ENCODE measurements around the gene TAS2R60.
"Not testable (repeated sequence)": the region's sequence is repeated elsewhere in the genome, so short reads cannot be mapped to it uniquely, and the experiment has no call there.

TAS2R60 gene

GRCh38 chr7:143477501-143478150 is 34.4 kb downstream of the TAS2R60 start, which contains the start of gene TAS2R41:
Gene TAS2R41, plus strand, starts transcription at chr7:143477873. Its CDS starts 0 bp downstream, at chr7:143477873.
- no peak for DNase-seq (ENCODE audit: low read depth in 2 of 2)

GRCh38 chr7:143479055-143479766 is 36.0 kb downstream of the TAS2R60 start:
- DNase-seq (ENCODE audit: low read depth in 2 of 2) = no peak

GRCh38 chr7:143480501-143480900 is 37.2 kb downstream of the TAS2R60 start:
- DNase-seq (ENCODE audit: low read depth in 2 of 2) = no peak

- DNase-seq (ENCODE audit: low read depth in 2 of 2) = no peak
Measured at GRCh38 chr7:143484119-143484518, 40.9 kb downstream of the TAS2R60 start.

GRCh38 chr7:143485094-143485493 is 41.8 kb downstream of the TAS2R60 start:
- no peak for DNase-seq (ENCODE audit: low read depth in 2 of 2)

- DNase-seq (ENCODE audit: low read depth in 2 of 2) = no peak
Measured at GRCh38 chr7:143485500-143485899, 42.2 kb downstream of the TAS2R60 start.

GRCh38 chr7:143486266-143486665 is 43.0 kb downstream of the TAS2R60 start:
- DNase-seq (ENCODE audit: low read depth in 2 of 2) = not testable (repeated sequence)

GRCh38 chr7:143487061-143487460 is 43.8 kb downstream of the TAS2R60 start:
- DNase-seq (ENCODE audit: low read depth in 2 of 2) = no peak

- DNase-seq (ENCODE audit: low read depth in 2 of 2) = no peak
Measured at GRCh38 chr7:143487566-143487965, 44.3 kb downstream of the TAS2R60 start.

GRCh38 chr7:143490717-143491306 is 47.6 kb downstream of the TAS2R60 start:
- no peak for DNase-seq (ENCODE audit: low read depth in 2 of 2)

- DNase-seq (ENCODE audit: low read depth in 2 of 2) = no peak
Measured at GRCh38 chr7:143492043-143492471, 48.8 kb downstream of the TAS2R60 start.

GRCh38 chr7:143492799-143493739 is 49.8 kb downstream of the TAS2R60 start:
- no peak for DNase-seq (ENCODE audit: low read depth in 2 of 2)

GRCh38 chr7:143493751-143494150 is 50.5 kb downstream of the TAS2R60 start:
- DNase-seq (ENCODE audit: low read depth in 2 of 2) = no peak

Data from stimulated activated CD4-positive, alpha-beta T cell treated with anti-CD3 and anti-CD28 coated beads, Interleukin-1b, Interleukin-23, amount 100 ng/mL, for 1 hour (primary cell).